DOHH2 (cell line): ENCODE measurements around the gene TXLNB.

Experiments used
- H3F3A ChIP-seq: fragments of 200-600 bp; sonication (generic), shearing (Covaris generic); 2 replicates; pipeline ENCODE4 v1.6.0; 2016; ENCODE audit warnings: antibody characterized with exemption, mild to moderate bottlenecking; ENCODE audit not compliant: control insufficient read depth, insufficient read depth
- H3K27ac ChIP-seq: fragments of 200-600 bp; sonication (generic); 2 replicates; pipeline ENCODE4 v1.5.1; 2014; ENCODE audit warnings: low read depth, mild to moderate bottlenecking, low read length, moderate library complexity
- H3K27me3 ChIP-seq: fragments of 200-600 bp; sonication (generic); 2 replicates; pipeline ENCODE4 v1.6.1; 2014; ENCODE audit warnings: mild to moderate bottlenecking, low read length, mixed read lengths; ENCODE audit not compliant: control insufficient read depth
- H3K36me3 ChIP-seq: fragments of 200-600 bp; sonication (generic); 2 replicates; pipeline ENCODE4 v1.6.1; 2014; ENCODE audit warnings: mild to moderate bottlenecking, low read length, moderate library complexity, mixed read lengths; ENCODE audit not compliant: control insufficient read depth
- H3K4me1 ChIP-seq: fragments of 200-600 bp; sonication (generic); 2 replicates; pipeline ENCODE4 v1.6.1; 2014; ENCODE audit warnings: mild to moderate bottlenecking, low read length, mixed read lengths; ENCODE audit not compliant: control insufficient read depth
- H3K4me2 ChIP-seq: fragments of 200-600 bp; sonication (generic); 2 replicates; pipeline ENCODE4 v1.6.0; 2014; ENCODE audit warnings: mild to moderate bottlenecking, low read length, moderate library complexity
- H3K4me3 ChIP-seq: fragments of 200-600 bp; sonication (generic); 2 replicates; pipeline ENCODE4 v1.5.1; 2014; ENCODE audit warnings: mild to moderate bottlenecking, low read length, mixed read lengths
- H3K79me2 ChIP-seq: fragments of 200-600 bp; sonication (generic); 2 replicates; pipeline ENCODE4 v1.6.1; 2014; ENCODE audit warnings: mild to moderate bottlenecking, low read length, mixed read lengths; ENCODE audit not compliant: control insufficient read depth
- H3K9me2 ChIP-seq: fragments of 200-600 bp; sonication (generic); replicated peaks from 2 replicates; pipeline ENCODE4 v1.6.1; 2014; ENCODE audit warnings: mild to moderate bottlenecking, low read length, mixed read lengths; ENCODE audit not compliant: control insufficient read depth
- H3K9me3 ChIP-seq: fragments of 200-600 bp; sonication (generic); 2 replicates; pipeline ENCODE4 v1.6.1; 2014; ENCODE audit warnings: antibody characterized with exemption, low read length, mixed read lengths; ENCODE audit not compliant: control insufficient read depth, insufficient read depth
- H4K20me1 ChIP-seq: fragments of 200-600 bp; sonication (generic); 2 replicates; pipeline ENCODE4 v1.6.0; 2014; ENCODE audit warnings: low read depth, mild to moderate bottlenecking, antibody characterized with exemption, low read length, moderate library complexity; ENCODE audit not compliant: control insufficient read depth, insufficient read depth
- CTCF ChIP-seq: fragments of 200-600 bp; sonication (generic); IDR thresholded peaks from one replicate; pipeline ENCODE4 v1.5.1; 2014; ENCODE audit warnings: antibody characterized with exemption, mild to moderate bottlenecking, low read depth, low read length; ENCODE audit not compliant: poor library complexity, severe bottlenecking
- EZH2phosphoT487 ChIP-seq: fragments of 200-600 bp; sonication (generic); IDR thresholded peaks from 2 replicates; pipeline ENCODE4 v1.6.1; 2017; ENCODE audit warnings: borderline replicate concordance, mild to moderate bottlenecking, antibody characterized with exemption, low read length, moderate library complexity, mixed read lengths

Gene TXLNB

DNA sequence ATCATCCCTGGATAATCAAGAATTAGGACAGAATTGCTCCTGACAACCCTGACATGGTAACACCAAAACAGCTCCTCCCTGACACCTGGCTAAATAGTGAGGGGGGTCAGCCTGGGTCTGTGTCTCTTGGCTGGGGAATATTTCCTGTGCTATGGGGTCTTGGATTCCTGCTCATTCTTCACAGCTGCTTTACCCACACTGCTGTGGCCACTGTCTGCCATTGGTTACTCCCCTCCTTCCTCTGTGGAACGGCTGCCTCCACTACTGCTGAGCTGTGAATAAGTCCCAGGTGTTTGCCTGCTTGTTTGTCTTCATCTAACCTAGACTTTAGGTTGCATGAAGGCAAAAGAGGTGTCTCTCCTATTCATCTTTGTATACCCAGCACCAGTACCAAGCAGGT is 33.9 kb upstream of the TXLNB start:
- Histone ChIP-seq H3K4me1 (peaks cover 89% of the 10 kb centered on the region), H3K27ac (peak overlapping the region; percentile 98), H3K9me2 (no peaks in the 10 kb centered on the region), H4K20me1 (no peaks in the 10 kb centered on the region), H3K4me2 (peak overlapping the region; percentile 75), H3F3A (peaks cover 36% of the 10 kb centered on the region), H3K4me3 (peak overlapping the region; percentile 56), H3K9me3 (no peaks in the 10 kb centered on the region), H3K36me3 (peaks cover 4% of the 10 kb centered on the region; the same call in 1 of the 2 replicates), H3K79me2 (peaks cover 13% of the 10 kb centered on the region), H3K27me3 (no peaks in the 10 kb centered on the region)
- TF ChIP-seq CTCF (no peak), EZH2phosphoT487 (no peak)

DNA sequence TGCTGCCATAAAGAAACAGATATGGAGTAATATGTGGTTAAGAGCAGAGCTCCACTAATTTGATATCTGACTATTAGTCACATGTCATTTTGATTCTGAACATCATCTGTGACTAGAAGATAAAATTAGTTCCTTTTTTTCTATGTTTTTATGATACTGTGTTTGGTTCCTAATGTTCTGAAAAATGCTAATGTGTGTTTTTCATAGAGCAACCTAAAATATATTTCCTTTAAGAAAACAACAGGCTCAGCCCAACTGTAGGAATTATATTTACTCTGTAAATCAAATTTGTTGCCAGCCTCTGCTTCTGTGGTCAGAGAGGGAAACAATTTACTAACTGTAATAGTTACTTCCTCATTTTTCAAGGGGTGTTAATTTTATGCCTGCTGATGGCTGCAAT is 33.3 kb upstream of the TXLNB start:
- H3F3A ChIP-seq, result peaks cover 39% of the 10 kb centered on the region
- H3K9me2 ChIP-seq, result no peaks in the 10 kb centered on the region
- no peaks in the 10 kb centered on the region for H4K20me1 ChIP-seq
- no peaks in the 10 kb centered on the region for H3K27me3 ChIP-seq
- peaks cover 4% of the 10 kb centered on the region; the same call in 1 of the 2 replicates for H3K36me3 ChIP-seq
- H3K9me3 ChIP-seq, result no peaks in the 10 kb centered on the region
- H3K27ac ChIP-seq, result peak overlapping the region; percentile 98
- H3K79me2 ChIP-seq, result peaks cover 17% of the 10 kb centered on the region
- H3K4me3 ChIP-seq, result peak overlapping the region; percentile 56
- H3K4me2 ChIP-seq, result peak overlapping the region; percentile 75
- H3K4me1 ChIP-seq, result peaks cover 89% of the 10 kb centered on the region
- TF ChIP-seq EZH2phosphoT487, result no peak
- TF ChIP-seq CTCF, result no peak

DNA sequence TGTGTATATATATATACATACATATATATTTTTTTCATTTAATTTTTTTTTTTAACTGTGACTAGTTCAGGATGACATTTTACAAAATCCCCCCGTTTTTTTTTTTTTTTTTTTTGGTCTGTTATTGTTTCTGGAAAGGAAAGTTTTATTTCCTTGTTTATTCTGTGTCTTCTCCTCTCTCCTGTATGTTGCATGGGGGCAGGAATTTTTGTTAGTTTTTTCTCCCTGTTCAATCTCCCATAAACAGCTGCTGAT is 32.4 kb upstream of the TXLNB start:
- Histone ChIP-seq H3K4me1 (peaks cover 87% of the 10 kb centered on the region), H3K27me3 (no peaks in the 10 kb centered on the region), H3K9me3 (no peaks in the 10 kb centered on the region), H3K27ac (peak overlapping the region; percentile 98), H3K79me2 (peaks cover 17% of the 10 kb centered on the region), H3K4me2 (peak overlapping the region; percentile 75), H3K4me3 (peak overlapping the region; percentile 74), H3K9me2 (no peaks in the 10 kb centered on the region), H3F3A (peaks cover 39% of the 10 kb centered on the region), H4K20me1 (no peaks in the 10 kb centered on the region), H3K36me3 (peaks cover 4% of the 10 kb centered on the region; the same call in 1 of the 2 replicates)
- no peak for TF ChIP-seq EZH2phosphoT487
- TF ChIP-seq CTCF, result no peak
